HG03280 (cell line): ENCODE results near the gene COMMD4.
"Not testable (repeated sequence)": the region's sequence is repeated elsewhere in the genome, so short reads cannot be mapped to it uniquely, and the experiment has no call there.

Experiments used
- ATAC-seq: cut with Tn5 transposase; IDR thresholded peaks from one replicate; pipeline ENCODE4 v1.9.1; 2021; ENCODE audit warnings: mild to moderate bottlenecking, moderate library complexity; ENCODE audit not compliant: unreplicated experiment

COMMD4 gene

GRCh38 chr15:75369897-75370581 is 34.2 kb downstream of the COMMD4 start:
- ATAC-seq: no peak

DNA sequence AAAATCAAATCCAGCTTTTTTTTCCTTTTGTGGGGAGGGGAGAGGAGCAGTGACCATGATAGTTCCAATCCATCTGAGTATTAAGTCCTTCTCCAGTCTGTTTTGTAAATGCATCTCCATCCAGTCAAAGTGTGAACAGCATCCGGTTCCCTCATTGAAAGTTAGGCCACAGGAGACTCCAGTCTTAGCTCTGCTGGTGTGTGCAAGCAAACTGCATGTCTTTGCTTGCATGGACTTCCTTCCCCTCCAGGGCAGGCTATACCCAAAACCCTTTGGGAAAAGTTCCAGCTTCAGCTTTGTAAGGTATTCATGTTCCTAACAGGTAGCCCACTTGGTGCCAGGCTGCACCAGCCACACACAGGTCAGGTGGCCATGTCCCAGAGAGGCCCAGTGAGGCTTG is 35.6 kb downstream of the COMMD4 start:
- no peak for ATAC-seq

DNA sequence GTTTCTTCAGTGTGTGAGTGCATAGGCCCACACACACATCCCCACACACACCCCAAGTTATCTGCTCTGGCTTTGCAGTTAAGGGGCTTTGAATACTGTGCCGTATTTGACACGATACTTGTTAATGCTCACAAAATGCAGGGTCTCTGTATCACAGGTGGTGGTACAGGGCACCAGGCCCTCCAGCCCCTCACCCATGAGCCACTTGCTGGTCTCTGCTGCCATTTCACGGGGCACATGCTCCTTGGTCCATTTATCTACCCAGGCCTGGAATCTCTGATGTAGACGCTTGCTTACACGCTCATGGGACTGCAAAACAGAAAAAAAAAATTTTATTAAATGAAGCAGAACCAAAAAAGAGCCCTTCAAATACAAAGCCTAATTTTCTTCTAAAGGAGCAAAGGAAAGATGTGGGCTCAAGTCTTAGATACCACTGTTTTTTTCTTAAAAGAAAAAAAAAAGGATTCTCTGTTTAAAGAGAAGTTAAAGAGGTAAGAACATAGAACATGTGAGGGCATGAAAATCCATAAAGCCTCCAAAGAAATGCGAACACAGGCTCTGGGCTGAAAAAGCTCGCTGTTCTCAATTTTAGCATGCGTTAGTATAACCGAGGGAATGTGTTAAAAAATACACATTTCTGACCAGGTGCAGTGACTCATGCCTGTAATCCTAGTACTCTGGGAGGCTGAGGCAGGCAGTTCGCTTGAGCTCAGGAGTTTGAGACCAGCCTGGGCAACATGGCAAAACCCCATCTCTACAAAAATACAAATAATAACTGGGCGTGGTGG is 36.2 kb downstream of the COMMD4 start:
- no peak for ATAC-seq

DNA sequence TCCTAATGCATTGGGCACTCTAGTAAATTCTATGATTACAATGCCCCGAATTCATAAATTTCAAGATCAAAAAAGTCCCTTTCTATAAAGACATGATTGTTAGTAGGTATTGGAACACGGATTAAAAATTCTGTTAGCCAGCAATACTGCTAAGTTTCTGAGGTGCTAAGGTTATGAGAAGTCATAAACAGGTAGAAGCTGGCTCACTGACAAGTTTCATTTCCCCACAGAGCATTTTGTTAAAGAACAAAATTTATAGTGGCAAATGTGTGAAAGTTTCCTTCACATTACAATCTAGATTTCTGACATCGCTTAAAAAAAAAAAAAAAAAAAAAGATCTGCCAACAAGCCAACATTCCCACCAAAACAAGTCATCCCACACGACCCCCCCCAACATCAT is 44.9 kb downstream of the COMMD4 start:
- ATAC-seq: no peak

GRCh38 chr15:75383986-75384385 is 48.1 kb downstream of the COMMD4 start:
- ATAC-seq: not testable (repeated sequence)
